OCI-LY3 (cell line): ENCODE results near the gene PPHLN1.

Source experiments
- H2AFZ ChIP-seq: fragments of 200-600, 300-600 bp; shearing (Covaris generic); 2 replicates; pipeline ENCODE4 v1.6.0; 2014; ENCODE audit warnings: antibody characterized with exemption, low read depth, low read length
- H3K27ac ChIP-seq: fragments of 200-600, 300-600 bp; sonication (generic); 2 replicates; pipeline ENCODE4 v1.5.1; 2014; ENCODE audit warnings: mild to moderate bottlenecking, low read length, moderate library complexity, mixed read lengths
- H3K27me3 ChIP-seq: fragments of 200-600, 300-600 bp; sonication (generic); 2 replicates; pipeline ENCODE4 v1.6.1; 2014; ENCODE audit warnings: low read depth, low read length, mixed read lengths
- H3K36me3 ChIP-seq: fragments of 200-600, 300-600 bp; sonication (generic); replicated peaks from 2 replicates; pipeline ENCODE3; 2014; ENCODE audit warnings: low read depth, low read length, mixed read lengths
- H3K4me1 ChIP-seq: fragments of 300-600, 200-600 bp; sonication (generic); 2 replicates; pipeline ENCODE4 v1.6.1; 2014; ENCODE audit warnings: low read length, mixed read lengths
- H3K4me2 ChIP-seq: fragments of 200-600, 300-600 bp; sonication (generic); 2 replicates; pipeline ENCODE4 v1.6.1; 2014; ENCODE audit warnings: low read length, mixed read lengths
- H3K4me3 ChIP-seq: fragments of 300-600, 200-600 bp; sonication (generic); 2 replicates; pipeline ENCODE4 v1.5.1; 2014; ENCODE audit warnings: antibody characterized with exemption, mild to moderate bottlenecking, low read length, moderate library complexity
- H3K79me2 ChIP-seq: fragments of 300-600, 200-600 bp; shearing (Covaris generic); 2 replicates; pipeline ENCODE4 v1.6.1; 2014; ENCODE audit warnings: mild to moderate bottlenecking, low read length, mixed read lengths
- H3K9ac ChIP-seq: fragments of 300-600, 200-600 bp; shearing (Covaris generic); 2 replicates; pipeline ENCODE4 v1.6.0; 2014; ENCODE audit warnings: mild to moderate bottlenecking, low read length, moderate library complexity
- H3K9me3 ChIP-seq: fragments of 200-600, 300-600 bp; shearing (Covaris generic); 2 replicates; pipeline ENCODE4 v1.6.1; 2014; ENCODE audit warnings: low read length, mixed read lengths; ENCODE audit not compliant: insufficient read depth
- H4K20me1 ChIP-seq: fragments of 200-600, 300-600 bp; sonication (generic); 2 replicates; pipeline ENCODE4 v1.6.1; 2016; ENCODE audit warnings: low read length, mixed read lengths; ENCODE audit not compliant: insufficient read depth
- CTCF ChIP-seq: fragments of 200-600, 300-600 bp; sonication (generic); IDR thresholded peaks from 2 replicates; pipeline ENCODE4 v1.5.1; 2014; ENCODE audit warnings: antibody characterized with exemption, low read length, low read depth
- EZH2phosphoT487 ChIP-seq: fragments of 200-600 bp; shearing (Covaris generic); IDR thresholded peaks from 2 replicates; pipeline ENCODE4 v1.6.1; 2018; ENCODE audit warnings: antibody characterized with exemption, mixed run types, low read depth

The PPHLN1 gene

GRCh38 chr12:42288544-42288943 lies 37.4 kb upstream of the PPHLN1 start:
- Histone ChIP-seq H3K27ac (no peak overlapping the region), H3K36me3 (no peaks in the 10 kb centered on the region), H4K20me1 (no peaks in the 10 kb centered on the region), H3K4me3 (no peak overlapping the region), H3K9me3 (no peaks in the 10 kb centered on the region), H2AFZ (no peak overlapping the region), H3K9ac (no peak overlapping the region), H3K4me1 (peaks cover 11% of the 10 kb centered on the region), H3K27me3 (no peaks in the 10 kb centered on the region), H3K4me2 (no peak overlapping the region), H3K79me2 (no peaks in the 10 kb centered on the region)
- TF ChIP-seq CTCF (no peak), EZH2phosphoT487 (no peak)

GRCh38 chr12:42291680-42292079 lies 34.3 kb upstream of the PPHLN1 start:
- H3K9ac ChIP-seq: no peak overlapping the region
- H4K20me1 ChIP-seq: no peaks in the 10 kb centered on the region
- no peak for TF ChIP-seq CTCF
- no peak for TF ChIP-seq EZH2phosphoT487
- no peak overlapping the region for H2AFZ ChIP-seq
- H3K4me2 ChIP-seq: no peak overlapping the region
- no peaks in the 10 kb centered on the region for H3K9me3 ChIP-seq
- H3K4me1 ChIP-seq: peaks cover 4% of the 10 kb centered on the region; the same call in 1 of the 2 replicates
- no peaks in the 10 kb centered on the region for H3K27me3 ChIP-seq
- H3K4me3 ChIP-seq: no peak overlapping the region
- H3K36me3 ChIP-seq: no peaks in the 10 kb centered on the region
- no peaks in the 10 kb centered on the region for H3K79me2 ChIP-seq
- H3K27ac ChIP-seq: no peak overlapping the region

- H2AFZ ChIP-seq: no peak overlapping the region
Measured at GRCh38 chr12:42296503-42297109, 29.4 kb upstream of the PPHLN1 start.

DNA sequence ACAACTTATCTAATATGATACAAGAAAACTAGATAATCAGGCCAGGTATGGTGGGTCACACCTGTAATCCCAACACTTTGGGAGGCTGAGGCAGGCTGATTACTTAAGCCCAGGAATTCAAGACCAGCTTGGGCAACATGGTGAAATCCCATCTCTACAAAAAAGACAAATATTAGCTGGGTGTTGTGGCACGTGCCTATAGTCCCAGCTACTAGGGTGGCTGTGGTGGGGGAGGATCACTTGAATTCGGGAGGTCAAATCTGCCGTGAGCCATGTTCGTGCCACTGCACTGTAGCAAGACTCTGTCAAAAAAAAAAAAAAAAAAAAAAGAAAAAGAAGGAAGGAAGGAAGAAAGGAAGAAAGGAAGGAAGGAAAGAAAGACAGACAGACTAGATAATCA lies 27.1 kb upstream of the PPHLN1 start:
- no peak for TF ChIP-seq CTCF
- TF ChIP-seq EZH2phosphoT487: no peak
- H3K4me2 ChIP-seq: peak overlapping the region; percentile 96
- peak overlapping the region; percentile 66 for H3K4me3 ChIP-seq

More at GRCh38 chr12:42296503-42297109, 29.4 kb upstream of the PPHLN1 start:
- Histone ChIP-seq H3K27ac (no peak overlapping the region), H3K9me3 (no peaks in the 10 kb centered on the region), H3K79me2 (no peaks in the 10 kb centered on the region), H3K36me3 (no peaks in the 10 kb centered on the region), H4K20me1 (no peaks in the 10 kb centered on the region), H3K4me2 (no peak overlapping the region), H3K27me3 (no peaks in the 10 kb centered on the region), H3K4me1 (peaks cover 36% of the 10 kb centered on the region), H3K9ac (no peak overlapping the region), H3K4me3 (no peak overlapping the region)
- TF ChIP-seq CTCF: peak; percentile 56
- TF ChIP-seq EZH2phosphoT487: no peak

More for the DNA sequence above, 27.1 kb upstream of the PPHLN1 start:
- Histone ChIP-seq H3K27ac (peak overlapping the region; percentile 96), H4K20me1 (no peaks in the 10 kb centered on the region), H3K27me3 (no peaks in the 10 kb centered on the region), H3K4me1 (peaks cover 36% of the 10 kb centered on the region), H3K9ac (peak overlapping the region; percentile 71), H2AFZ (no peak overlapping the region; the same call in 1 of the 2 replicates), H3K9me3 (no peaks in the 10 kb centered on the region), H3K79me2 (no peaks in the 10 kb centered on the region), H3K36me3 (no peaks in the 10 kb centered on the region)
